Fibroblast of skin of back (primary cell): ENCODE data around the gene ZKSCAN3.
"Not testable (repeated sequence)": the region's sequence is repeated elsewhere in the genome, so short reads cannot be mapped to it uniquely, and the experiment has no call there.

Experiments used
- DNase-seq: peaks from one replicate; pipeline ENCODE4 v3.0.0-alpha.2; 2013

ZKSCAN3 gene

GRCh38 chr6:28343898-28344677 is 5.7 kb upstream of the ZKSCAN3 start:
- DNase-seq: no peak

- DNase-seq: no peak
Observed at GRCh38 chr6:28345201-28345600, 4.5 kb upstream of the ZKSCAN3 start.

GRCh38 chr6:28347119-28347518 is 2.6 kb upstream of the ZKSCAN3 start:
- DNase-seq: no peak

GRCh38 chr6:28349344-28349891 is 329 bp upstream of the ZKSCAN3 start:
- DNase-seq: no peak

- no peak for DNase-seq
Observed at GRCh38 chr6:28351087-28351486, 1.3 kb downstream of the ZKSCAN3 start.

DNA sequence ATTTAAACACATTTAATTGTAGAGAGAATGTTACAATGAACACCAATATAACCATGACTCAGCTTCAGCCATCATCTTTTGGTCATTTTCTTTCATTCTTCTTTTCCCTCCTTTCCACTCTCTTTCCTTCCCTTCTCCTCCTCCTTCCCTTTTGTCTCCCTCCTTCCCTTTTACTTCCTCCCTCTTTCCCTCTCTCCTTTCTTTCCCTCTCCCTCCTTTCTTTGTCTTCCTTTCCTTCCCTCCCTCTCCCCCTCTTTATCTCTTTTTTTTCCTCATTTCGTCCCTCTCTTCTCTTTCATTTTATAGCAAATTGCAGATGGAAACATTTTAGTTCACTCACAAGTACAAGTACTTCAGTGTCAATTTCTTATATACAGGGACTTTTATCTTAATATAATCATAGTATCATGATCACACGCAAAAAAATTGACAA is 1.8 kb downstream of the ZKSCAN3 start:
- no peak for DNase-seq

DNA sequence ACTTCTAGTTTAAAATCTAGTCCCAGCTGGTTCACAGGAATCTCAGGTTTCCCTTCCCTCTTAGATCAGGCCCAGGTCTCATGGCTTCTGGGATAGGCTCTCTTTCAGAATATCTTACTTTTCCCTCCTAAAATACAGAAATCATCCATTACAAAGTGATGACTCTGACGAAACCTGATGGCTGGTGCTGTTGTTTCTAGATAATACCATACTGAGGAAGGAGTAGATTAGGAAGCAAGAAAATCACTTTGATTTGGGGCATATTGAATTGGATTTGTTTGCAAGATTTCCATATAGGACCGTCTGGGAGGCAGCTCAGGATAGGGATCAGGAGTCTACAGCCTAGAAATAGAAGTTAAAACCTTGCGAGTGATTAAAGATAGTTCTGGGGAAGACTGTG is 3.6 kb downstream of the ZKSCAN3 start:
- no peak for DNase-seq

DNA sequence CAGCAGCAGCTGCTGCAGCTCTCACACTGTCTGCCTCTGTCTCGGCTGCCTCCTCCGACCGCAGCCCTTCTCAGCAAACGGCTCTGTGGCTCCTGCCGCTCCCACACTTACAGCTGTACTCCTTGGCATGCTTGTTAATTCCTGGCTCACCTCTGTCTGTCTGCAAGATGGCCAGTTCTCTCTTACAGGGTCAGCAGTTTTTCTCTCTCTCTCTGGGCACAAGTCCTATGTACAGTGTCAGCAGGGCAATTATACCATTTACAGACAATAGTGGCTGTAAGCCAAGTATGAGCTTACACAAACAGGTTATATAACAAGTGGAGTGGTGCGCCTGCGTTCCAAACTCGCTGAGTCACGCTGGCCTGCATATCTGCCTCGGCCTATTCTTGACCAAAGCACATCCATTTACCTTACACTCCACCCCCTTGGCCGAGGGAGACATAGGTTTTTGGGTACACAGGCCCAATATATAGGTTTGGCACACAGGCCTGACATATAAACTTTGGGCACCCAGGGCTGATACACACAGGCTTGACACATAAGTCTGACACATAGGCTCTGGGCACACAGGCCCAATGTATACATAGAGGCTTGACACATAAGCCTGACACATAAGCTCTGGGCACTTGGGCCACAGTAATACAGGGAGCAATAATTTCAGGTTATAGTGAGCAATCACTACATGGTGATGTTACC is 4.4 kb downstream of the ZKSCAN3 start:
- DNase-seq: no peak

GRCh38 chr6:28354688-28355554 is 5.2 kb downstream of the ZKSCAN3 start:
- no peak for DNase-seq

DNA sequence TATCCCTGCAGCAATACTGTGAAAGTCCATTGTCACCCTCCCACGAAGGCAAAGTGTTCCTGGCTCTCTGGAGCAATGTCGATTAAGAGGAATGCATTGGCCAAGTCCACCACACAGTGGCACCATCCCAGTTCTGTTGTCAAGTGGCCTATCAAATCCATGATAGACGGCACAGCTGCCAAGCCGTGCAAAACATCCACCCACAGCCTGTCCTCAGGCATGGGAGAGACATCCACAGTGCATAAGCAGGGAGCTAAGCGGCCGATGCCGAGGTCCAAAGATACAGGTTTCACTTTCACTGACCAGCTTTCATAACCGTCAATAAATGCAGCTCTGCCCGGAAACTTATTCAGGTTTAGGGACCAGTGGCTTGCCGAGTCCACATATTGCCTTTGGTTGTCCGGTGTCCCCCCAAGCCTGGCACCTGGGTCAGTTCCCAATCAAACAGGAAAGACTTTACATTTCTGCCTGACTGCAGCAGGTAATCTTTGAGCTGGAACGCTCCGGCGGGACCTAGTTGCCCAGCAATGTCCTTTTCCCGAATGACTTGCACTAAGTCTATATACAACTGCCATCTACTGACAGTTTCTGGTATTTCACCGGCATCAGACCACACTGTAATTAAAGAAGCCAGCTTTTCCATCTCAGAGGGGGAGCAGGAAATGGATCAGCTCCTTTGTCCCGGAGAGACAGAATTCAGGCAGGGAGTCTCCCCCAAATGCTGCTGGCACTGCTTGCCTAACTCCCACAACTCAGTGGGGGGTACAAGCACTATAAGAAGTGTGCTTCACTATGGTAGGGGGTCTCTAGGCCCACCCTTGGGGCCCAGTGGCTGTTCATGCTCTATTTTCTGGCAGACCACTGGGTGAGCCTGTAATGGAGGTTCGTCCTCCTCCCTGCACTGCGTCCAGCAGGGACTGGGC is 6.3 kb downstream of the ZKSCAN3 start:
- DNase-seq: peak; percentile 84

DNA sequence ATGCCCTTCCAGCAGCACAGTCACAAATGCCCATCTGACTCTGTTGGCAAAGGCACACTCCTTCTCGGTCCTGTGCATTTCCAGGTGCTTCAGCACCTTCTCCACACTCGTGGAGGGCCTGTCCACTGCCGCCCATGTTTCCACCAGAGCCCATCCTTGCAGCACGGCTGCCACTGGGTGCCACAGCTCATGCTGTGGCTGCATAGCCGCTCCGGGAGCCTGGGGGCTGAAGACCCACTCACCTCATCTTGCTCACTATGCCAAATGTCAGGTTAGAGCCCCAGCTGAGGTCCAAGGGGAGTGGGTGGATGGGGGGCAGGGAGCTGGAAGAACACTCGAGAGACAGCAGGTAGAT is 6.9 kb downstream of the ZKSCAN3 start:
- no peak for DNase-seq

- no peak for DNase-seq
Observed at GRCh38 chr6:28357036-28357435, 7.3 kb downstream of the ZKSCAN3 start.

- DNase-seq: not testable (repeated sequence)
Observed at GRCh38 chr6:28359562-28359961, 9.8 kb downstream of the ZKSCAN3 start.

- DNase-seq: no peak
Observed at GRCh38 chr6:28360961-28361360, 11.2 kb downstream of the ZKSCAN3 start.

- not testable (repeated sequence) for DNase-seq
Observed at GRCh38 chr6:28365590-28365989, 15.8 kb downstream of the ZKSCAN3 start.

- no peak for DNase-seq
Observed at GRCh38 chr6:28368522-28368921, 18.8 kb downstream of the ZKSCAN3 start.

GRCh38 chr6:28369463-28369862 is 19.7 kb downstream of the ZKSCAN3 start:
- no peak for DNase-seq

GRCh38 chr6:28370440-28370839 is 20.7 kb downstream of the ZKSCAN3 start:
- DNase-seq: no peak

DNA sequence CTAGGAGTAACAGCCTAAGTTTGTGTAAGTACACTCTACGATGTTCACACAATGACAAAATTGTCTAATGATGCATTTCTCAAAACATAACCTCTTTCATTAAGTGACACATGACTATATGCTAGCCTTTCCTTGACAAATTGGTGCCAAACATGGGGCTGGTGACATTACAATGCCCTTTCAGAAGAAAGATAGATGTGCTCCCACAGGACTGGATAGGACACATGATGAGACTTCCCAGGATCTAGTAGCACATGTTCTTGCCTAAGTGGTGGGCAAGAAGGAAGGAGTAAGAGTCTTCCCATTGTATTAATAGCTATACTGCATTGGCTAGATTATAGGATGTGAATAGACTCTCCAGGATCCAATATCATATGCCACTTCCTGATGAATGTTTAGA is 21.5 kb downstream of the ZKSCAN3 start:
- no peak for DNase-seq

DNA sequence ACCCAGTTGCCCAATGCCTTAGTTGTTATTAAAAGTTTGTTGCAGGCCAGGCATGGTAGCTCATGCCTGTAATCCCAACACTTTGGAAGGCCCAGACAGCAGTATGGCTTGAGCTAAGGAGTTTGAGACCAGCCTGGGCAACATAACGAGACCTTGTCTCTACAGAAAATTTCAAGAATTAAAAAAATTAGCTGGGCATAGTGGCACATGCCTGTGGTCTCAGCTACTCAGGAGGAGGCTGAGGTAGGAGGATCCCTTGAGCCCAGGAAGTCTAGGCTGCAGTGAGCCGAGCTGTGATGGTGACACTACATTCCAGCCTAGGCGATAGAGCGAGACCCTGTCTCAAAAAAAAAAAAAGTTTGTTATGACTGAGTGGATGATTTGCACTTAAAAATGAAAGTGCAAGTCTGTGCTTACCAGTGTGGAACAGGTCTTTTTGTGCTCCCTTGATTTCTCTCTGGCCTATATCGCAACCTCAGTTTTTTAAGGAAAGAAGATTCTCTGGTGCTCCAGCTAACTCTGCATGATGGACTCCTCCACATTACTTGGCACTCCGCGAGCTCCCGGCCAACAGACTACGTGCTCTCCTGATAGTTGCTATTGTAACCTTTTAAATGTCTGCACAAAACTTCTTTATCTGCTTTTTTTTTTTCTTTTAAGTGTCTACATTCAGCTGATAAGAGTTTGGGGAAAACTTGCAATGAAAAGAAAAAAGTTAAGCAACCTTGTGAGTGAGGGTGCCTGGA is 22.1 kb downstream of the ZKSCAN3 start:
- no peak for DNase-seq

DNA sequence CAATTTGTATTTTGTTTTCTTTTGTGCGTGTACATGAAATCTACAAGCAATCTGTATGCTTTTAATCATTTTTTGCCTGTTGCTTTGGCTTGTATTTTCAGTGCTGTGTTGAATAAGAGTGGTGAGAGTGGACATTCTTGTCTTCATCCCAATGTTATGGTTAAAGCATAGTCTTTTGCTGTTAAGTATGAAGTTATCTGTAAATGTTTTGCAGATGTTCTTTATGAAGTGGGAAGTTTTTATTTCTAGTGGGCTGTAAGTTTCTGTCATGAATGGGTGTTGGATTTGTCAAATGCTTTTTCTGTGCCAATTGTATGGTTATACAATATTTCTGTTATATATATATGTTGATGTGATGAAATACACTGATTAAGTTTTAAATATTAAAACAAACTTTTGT is 24.2 kb downstream of the ZKSCAN3 start:
- DNase-seq: no peak
